NOMO-1 treated with dmso at 0.1 percent for 144 hours (cell line): ENCODE data around the gene USP49.

Experiments
- DNase-seq: peaks from one replicate; lab custom pipeline; 2025; ENCODE audit not compliant: unreplicated experiment; lab: John Stamatoyannopoulos, UW

USP49 gene

DNA sequence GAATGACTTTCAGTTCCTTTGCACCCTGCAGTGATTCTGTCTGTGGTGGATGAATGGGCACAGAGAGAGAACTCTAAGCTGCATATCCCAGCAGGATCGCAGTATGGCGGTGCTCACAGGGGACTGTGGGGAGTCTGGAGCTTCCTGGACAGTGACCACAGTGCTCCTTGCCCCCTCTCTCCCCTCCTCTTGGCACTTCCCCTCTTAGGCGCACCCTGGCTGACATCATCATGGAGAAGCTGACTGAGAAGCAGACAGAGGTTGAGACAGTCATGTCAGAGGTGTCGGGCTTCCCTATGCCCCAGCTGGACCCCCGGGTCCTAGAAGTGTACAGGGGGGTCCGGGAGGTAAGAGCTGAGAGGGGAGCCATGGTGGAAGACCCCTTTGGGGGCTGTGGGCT is 34.7 kb upstream of the USP49 start:
- DNase-seq: no peak

DNA sequence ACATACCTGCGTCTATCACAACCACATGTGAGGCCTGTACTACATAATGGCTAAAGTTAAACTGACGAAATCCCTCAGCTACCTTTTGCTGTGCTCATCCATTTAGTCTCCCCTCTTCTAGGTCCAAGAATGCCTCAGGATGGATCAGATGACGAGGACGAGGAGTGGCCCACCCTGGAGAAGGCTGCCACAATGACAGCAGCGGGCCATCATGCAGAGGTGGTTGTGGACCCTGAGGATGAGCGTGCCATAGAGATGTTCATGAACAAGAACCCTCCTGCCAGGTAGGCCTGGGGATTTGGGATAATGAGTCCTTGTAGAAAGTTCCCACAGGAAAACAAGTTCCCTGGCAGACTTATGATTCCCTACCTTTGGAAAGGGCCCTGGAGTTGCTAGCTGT is 32.1 kb upstream of the USP49 start:
- no peak for DNase-seq

DNA sequence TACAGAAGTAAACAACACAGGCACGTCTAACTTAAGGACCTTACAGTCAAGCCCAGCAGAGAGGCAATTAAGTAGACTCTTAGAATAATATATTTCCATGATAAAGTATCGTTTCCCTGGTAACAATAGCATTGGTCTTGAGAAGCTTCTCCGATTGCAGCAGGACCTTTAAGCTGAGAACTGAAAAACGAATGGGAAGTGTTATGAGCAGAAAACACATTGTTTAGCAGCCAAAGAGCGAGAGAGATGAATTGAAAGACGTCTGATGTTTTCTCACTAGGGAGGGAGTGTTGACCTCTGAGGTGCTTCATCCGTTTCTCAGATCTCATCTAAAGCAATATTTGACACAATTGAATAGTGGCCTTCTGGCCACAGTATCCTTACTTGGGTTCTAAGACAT is 27.0 kb upstream of the USP49 start:
- no peak for DNase-seq

DNA sequence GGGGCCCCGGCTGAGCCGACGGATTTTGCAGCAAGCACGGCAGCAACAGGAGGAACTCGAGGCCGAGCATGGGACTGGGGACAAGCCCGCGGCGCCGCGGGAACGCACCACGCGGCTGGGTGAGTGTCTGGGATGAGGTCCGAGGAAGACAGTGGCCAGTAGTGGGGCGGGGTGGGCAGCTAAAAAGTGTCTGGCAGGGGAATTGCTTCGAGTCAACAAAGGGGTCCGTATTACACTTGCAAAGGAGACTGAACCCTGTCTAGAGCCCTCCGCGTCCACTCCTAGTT is 26.5 kb upstream of the USP49 start:
- DNase-seq: peak; percentile 48

DNA sequence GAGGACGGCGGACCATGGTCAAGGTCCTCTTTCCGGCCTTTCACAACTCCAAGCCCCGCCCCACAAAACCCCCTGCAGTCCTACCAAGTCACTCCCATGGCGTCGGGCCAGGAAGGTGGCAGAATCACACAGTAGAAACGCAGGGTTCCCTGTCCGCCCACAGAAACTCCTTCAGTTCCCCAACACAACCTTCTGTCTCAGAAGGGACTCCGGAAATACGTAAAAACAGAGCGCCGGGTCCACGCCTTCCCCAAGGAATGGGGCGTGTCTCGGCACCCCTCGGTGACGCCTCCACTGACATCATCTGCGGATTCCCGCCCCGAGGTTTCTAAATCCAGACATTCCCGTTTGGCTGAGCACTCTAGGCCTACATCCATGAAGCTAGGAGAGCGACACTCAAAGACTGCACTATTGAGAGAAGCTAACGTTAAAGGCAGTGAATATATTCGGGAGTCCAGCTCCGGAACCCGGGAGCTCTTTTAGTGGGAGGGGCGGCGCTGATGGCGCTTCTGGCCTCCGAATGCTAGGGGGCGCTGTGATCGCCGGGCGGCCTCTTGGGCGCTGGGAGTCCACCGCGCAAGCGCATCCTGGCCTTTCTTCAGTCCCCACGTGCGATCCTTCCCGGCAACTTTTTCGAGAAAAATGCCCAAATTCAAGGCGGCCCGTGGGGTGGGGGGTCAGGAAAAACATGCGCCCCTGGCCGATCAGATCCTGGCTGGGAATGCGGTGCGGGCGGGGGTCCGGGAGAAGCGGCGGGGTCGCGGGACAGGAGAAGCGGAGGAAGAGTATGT is 25.9 kb upstream of the USP49 start, which contains the start of the genes BYSL and MED20:
Gene BYSL (plus strand): TSS at position 579 of the 791 bp plus-strand sequence. CDS start 64 bp downstream, at position 643.
Gene MED20 (minus strand): TSS at position 219 of the 791 bp plus-strand sequence. CDS start 121 bp downstream, at position 98.
- peak; percentile 85 for DNase-seq

DNA sequence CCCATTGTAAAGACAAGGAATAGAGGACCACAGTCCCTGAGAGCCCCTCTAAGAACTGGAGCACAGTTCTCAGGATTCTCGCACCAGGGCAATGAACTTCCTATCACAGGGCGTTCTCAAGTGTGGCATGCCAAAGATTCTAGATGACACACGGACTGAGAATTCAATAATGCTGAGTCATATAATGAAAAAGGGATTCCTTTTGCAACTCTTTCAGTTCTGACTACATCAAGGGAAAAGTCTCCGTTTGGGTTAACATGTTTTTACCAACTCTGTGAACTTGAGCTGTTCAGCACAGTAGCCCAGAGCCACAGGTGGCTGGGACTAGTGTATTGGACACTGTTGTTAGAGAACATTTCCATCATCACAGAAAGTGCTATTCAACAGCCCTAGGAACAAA is 22.4 kb upstream of the USP49 start:
- DNase-seq: no peak

DNA sequence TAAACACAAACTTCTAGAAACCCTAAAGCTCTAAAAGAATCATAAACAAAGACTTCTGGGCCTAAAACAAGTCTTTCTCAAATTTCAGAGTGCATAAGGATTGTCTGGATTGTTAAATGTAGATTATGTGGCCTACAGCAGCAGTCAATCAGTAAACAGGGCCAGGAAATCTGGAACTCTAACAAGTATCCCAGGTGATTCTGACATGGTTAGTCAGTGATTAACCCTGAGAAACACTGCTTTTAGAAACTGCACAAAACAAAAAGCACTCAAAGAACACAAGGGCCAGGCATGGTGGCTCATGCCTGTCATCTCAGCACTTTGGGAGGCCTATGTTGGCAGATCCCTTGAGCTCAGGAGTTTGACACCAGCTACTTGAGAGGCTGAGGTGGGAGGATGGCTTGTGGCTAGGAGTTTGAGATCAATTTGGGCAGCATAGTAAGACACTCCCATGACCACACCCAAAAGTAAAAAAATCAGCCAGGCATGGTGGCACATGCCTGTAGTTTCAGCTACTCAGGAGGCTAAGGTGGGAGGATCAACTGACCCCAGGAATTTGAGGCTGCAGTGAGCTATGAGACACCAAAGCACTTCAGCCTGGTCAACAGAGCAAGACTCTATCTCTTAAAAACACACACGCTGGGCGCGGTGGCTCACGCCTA is 19.8 kb upstream of the USP49 start:
- no peak for DNase-seq

DNA sequence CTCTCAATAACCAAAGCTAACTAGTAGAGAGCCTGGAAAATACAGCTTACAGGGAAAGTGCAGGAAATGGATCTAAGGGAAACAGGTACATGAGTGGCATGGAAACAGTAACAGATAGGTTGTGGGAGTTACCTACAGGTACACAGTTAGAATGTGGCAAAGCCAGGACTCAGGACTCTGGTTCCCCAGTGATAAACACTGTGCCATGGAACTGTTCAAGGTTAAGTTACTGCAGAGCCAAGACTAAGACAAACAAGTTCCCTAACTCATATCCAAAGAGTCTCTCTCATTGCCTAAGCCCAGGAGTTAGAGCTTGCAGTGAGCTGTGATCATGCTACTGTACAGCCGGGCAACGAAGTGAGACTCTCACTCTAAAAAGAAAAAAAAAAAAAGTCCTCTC is 19.2 kb upstream of the USP49 start:
- no peak for DNase-seq

DNA sequence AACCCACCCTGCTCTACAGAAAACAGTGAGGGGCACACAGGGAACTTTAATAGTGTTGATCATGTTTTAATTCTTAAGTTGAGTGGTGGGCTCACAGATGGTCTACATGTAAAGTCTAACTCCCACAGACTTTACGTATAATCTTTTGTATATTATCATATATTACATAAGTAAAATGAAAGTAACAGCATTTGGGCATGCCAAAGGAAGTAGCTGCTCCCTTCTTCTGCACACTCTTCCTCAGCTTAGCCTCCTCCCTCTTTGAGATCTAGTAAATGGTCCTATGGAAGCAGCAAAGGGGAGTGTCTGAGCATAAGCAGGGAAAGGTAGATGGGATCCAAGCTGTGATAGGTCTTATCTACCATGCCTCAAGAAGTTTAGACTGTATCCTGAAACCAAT is 14.6 kb upstream of the USP49 start:
- no peak for DNase-seq

DNA sequence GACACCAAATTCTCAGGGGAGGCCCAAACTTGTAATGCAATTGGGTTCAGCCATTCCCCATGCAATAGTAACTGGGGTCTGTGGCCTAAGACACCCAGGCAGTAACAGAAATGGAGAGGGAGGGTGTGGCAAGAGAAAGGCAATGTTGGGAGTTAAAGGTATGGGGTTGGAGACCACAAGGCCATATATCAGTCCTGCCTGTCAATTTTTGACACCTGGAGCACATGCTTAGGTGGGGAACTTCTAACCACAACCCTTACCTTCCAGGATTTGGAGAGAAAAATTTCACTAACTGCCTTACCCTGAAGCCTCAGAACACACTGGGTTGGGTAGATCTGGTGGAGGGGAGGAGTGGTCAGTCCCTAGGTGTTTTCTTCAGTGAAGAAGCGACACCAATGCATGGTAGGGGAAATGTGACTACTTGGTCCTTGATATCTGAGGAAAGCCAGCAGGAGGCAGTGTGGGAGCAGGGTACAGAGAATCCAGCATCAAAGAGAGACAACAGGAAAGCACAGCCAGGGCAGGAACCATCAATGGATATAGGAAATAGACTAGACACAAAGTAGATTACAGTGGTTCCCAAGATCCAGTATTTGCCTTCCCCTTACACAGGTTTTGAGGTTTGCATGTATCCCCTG is 6.8 kb upstream of the USP49 start:
- DNase-seq: no peak

DNA sequence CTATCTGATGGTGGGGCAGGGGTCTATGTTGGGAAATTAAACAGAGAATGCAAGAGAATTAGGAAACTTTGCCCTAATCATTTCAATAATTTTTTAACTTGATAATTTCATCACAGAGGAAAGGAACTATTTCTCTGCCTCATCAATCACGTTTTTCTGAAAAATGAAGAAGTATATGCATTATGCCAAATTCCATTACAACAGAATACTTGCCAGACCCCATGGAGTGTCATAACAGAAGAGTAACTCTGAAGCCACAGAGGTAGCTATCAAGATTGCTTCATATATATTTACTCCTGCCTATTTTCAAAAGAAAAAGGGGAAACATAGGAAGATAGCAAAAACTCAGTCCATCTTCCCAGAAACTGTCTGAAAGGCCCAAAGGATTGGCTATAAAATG is 5.7 kb upstream of the USP49 start:
- DNase-seq: no peak

DNA sequence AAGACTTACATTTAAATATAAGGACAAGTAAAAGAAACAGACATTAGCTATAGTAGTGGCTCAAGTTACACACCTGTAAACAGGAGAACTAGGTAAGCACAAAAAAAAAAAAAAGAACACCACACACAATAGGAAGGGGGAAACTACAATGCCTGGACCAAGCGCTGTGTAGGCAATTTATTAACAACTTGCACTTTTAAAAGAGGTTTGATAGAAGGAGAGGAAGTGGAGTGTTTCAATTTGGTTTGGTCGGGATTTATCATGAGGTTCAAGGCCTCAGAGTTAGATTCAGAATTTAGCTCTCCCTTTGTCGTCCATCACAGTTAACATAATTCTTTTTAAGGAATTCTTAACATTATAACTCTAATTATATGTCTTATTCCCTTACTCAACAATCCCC is 1.1 kb upstream of the USP49 start:
- DNase-seq: no peak

DNA sequence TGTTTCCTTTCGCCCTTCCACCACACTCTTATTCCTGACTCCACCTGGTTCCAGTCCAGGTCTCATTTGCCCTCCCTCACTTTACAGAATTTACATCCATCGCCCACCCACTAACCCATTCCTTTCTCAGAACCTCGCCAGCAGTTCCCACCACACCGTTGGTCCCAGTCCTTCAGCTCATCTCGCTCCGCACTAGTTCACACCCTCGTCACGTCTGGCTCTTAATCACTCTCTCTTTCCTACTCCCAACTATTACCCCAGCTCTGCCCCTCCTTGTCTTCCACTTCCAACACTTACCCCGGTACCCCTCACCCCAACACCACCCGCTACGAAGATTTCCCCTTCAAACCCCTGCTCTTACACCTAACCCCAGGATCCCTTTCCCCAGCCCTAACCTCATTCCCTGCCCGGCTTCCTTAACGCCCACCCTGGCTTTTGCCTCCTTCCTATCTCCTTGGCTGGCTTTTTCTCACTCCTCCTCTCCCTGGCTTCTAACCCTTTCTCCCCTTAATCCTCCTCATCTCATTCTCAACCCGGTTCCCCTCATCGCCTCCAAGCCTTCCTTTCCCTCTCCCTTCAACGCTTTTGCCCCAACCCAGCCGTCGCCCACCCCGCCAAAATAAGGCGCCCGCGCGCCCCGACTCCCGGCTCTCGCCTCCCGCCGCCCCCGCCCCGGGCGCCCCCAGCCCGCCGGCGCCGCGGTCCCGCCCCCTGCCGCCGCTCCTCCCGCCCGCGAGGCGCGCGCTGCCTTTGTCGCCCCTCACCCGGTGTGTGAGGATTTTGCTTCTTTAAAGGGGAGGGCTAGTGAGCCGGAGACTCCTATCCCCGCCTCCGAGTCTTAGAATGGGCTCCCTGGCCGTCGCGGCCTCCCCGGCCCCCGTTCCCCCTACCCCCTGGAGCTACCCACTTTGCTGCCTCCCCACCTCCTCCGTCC is 542 bp downstream of the USP49 start:
- no peak for DNase-seq

DNA sequence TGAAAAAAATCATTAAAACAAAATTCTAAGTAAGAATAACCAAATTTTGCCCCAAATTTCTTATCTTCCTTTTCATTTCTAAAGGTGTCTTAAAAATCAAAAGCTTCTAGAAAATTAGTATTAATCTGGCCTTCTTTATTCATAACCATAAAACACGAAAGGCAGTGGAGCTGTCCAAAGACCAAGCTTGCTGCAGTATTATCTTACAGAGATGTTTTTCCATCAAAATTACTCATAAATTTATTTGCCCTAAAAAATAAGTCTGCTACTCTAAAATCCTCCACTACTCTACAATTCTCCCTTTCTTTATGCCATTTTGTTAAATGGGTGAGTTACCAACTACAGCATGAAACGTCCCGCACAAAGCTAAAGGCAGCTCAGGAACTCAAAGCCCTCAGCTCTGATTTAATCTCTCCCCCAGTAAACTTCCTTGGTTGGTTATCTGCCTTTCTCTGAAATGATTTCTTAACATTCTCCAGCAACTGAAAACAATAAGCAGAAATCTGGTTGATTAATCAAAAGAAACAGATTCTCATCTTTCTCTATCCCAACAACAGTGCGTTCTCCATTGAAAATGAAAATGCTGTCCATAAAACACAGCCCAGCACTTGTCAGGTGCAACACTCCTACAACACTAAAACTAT is 2.1 kb downstream of the USP49 start:
- DNase-seq: no peak

DNA sequence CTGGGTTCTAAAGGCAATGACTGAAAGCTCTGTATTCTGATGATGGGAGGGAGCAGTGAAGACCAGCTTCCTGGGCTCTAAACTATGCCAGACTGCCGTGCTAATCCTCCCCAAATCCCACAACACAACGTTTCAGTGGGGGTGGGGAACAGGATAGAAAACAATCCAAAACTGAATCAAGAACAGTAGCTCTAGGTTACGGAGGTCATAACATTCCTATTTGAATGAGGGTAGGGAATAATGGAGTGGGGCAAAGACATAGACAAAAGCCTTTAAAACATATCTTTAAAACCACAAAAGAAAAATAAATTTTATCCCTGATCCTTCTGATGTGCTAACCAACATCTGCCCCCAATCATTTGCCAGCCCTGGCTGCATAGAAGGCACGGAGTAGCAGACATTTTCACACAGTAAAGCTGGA is 7.8 kb downstream of the USP49 start:
- DNase-seq: no peak

DNA sequence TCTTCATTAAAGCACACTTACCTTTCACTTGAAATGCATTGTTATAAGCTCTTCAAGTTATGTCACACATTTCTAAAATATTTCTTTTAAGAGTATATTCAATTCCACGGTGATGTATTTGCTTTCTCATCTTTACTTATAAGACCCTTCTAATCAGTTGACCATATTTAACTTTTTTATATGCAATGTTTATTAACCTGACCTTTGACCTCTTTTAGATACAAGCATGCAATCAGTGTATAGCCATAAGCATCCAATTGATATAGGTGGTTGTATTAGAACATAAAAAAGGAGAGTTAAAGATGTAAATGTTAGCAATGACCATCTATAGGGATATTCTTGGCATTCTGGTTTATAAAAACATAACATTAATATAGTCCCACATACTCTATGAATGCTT is 9.2 kb downstream of the USP49 start:
- no peak for DNase-seq

DNA sequence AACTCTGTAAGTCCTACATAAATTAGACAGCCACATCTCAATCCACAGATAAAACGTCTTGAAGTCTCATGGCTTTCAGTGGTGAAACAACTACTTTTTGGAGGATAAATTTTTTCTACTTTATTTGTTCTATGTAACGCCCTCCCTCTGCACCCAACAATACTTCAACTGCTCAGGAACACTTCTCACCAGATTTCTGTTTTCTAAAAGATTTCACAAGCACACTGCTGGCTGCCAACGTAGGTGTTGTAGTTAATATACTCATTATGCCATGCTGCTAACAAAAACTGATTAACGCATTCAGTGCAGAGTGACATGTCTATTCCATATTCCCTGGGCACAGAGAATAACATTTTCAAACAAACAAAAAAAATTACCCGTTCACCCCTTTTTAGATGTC is 10.2 kb downstream of the USP49 start:
- no peak for DNase-seq

DNA sequence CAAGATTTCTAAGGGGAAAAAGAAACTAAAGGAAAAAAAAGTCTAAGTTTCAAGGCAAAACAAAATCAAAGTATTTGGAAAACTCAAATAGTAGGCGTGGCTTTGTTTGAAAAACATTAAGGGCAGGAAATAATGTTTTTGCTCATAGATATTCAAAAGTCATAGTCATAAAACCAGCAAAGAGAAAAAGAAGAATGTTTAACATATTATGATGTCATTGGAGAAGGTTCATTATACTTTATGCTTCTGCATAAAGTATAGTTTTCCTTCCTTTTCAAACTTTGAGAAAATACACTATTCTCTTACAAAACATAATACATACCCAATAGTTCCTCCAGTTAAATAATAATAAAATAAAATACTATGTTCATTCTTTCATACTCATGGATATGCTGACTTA is 13.7 kb downstream of the USP49 start:
- DNase-seq: no peak

DNA sequence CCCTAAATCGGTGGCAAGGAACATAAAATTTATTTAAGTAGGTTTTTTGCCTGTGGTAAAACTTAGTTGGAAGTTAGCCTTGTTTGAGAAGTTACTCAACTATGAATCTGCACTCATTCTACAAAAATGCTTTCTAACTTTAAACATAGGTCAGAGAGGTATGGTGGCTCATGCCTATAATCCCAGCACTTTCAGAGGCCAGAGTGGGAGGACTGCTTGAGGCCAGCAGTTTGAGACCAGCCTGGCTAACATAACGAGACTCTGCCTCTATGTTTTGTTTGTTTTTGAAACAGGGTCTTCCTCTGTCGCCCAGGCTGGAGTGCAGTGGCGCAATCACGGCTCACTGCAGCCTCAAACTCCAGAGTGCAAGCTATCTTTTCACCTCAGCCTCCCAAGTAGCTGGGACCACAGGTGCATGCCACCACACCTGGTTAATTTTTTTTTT is 16.2 kb downstream of the USP49 start:
- no peak for DNase-seq

DNA sequence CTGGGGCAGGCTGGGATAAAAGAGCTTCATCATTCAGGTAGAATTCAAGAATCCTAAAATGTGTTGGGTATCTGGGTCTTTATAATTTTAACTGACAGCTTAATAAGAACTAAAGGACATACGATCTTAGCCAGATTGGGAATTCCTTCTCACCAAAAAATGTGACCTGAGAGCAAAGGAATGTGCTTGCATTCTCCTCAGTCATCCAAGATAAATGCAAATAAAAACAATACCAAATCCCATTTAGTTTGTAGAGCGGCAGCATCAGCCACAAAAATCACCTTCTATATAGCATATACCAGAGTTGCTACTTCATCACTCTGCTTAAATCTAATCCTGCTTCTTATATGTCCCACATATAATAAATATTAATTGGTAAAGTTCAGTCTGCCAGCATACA is 16.9 kb downstream of the USP49 start:
- no peak for DNase-seq
